ENCODE results near the gene JSRP1.

JSRP1 gene

GRCh38 chr19:2280633-2281264 lies 24.5 kb upstream of the JSRP1 start:
- no peak overlapping the region; a peak in 1 of 22 replicates for H3K27ac ChIP-seq
- no peak for TF ChIP-seq Cebpa-rat (IDR thresholded peaks at IDR 0.05)
- peaks cover 10 to 89% (median 32%) of the 10 kb centered on the region in 11 experiments for H4K20me1 ChIP-seq
- peak overlapping the region in 7 of 11 experiments; percentile 8 to 43 (median 32); a peak in 9 of 22 replicates for H3K9ac ChIP-seq
- 0 out of 22 replicates have a peak, but pooled peaks cover 0 to under 1% (median 0%) of the 10 kb centered on the region in 11 experiments for H3K27me3 ChIP-seq
- peaks cover 38 to 91% (median 83%) of the 10 kb centered on the region in 10 experiments for H3K4me1 ChIP-seq
- no peaks in the 10 kb centered on the region for H3K9me3 ChIP-seq (replicated peaks in 1 of 11)
- peak overlapping the region in 4 of 10 experiments; percentile 32 to 46 (median 34); a peak in 6 of 20 replicates for H3K4me3 ChIP-seq
- peak overlapping the region; percentile 74 to 94 (median 81) for H3K4me2 ChIP-seq
- H3K36me3 ChIP-seq, result peaks cover 6 to 18% (median 15%) of the 10 kb centered on the region in 11 experiments

DNA sequence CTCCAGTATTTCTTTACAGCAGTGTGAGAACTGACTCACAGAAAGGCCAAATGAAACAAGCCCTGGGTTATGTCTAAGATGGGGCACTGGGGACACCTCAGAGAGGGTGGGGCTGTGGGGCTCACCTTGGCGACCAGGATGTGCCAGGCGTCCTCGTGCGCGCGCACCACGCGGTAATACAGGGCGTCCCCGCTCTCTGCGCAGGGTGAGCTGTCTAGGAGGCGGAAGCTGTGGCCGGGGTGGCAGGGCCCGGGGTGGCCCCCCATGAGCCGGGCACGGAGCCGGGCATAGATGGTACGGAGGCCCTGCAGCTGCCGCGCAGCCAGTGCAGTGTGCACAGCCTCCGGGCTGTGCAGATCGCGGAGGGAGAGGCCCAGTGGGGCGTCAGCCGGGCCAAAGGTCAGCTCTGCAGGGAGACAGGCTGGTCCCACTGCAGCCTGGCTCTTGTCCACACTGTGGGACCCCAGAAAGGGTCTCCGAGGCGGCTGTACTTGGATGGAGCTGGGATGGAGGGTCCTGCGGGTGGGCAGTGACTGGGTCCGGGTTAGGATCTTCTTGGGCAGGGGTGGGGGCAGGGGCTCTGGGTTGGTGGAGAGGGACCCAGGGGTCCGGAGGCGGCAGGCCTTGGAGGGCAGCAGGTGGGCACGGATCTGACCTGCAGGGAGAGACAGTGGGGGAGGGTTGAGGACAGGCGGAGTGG lies 22.4 kb upstream of the JSRP1 start:
- peaks cover 32 to 97% (median 53%) of the 10 kb centered on the region in 11 experiments for H4K20me1 ChIP-seq
- no peak overlapping the region for H3K4me3 ChIP-seq
- no peak overlapping the region for H3K9ac ChIP-seq
- peaks cover 56 to 95% (median 88%) of the 10 kb centered on the region in 10 experiments for H3K4me1 ChIP-seq
- no peak overlapping the region for H3K27ac ChIP-seq
- H3K9me3 ChIP-seq (replicated peaks in 1 of 11), result no peaks in the 10 kb centered on the region
- H3K27me3 ChIP-seq, result no peaks in the 10 kb centered on the region
- peak overlapping the region in 6 of 11 experiments; percentile 12 to 54 (median 27); a peak in 8 of 22 replicates for H3K4me2 ChIP-seq
- TF ChIP-seq Cebpa-rat (IDR thresholded peaks at IDR 0.05), result no peak
- peaks cover 20 to 32% (median 29%) of the 10 kb centered on the region in 11 experiments for H3K36me3 ChIP-seq

DNA sequence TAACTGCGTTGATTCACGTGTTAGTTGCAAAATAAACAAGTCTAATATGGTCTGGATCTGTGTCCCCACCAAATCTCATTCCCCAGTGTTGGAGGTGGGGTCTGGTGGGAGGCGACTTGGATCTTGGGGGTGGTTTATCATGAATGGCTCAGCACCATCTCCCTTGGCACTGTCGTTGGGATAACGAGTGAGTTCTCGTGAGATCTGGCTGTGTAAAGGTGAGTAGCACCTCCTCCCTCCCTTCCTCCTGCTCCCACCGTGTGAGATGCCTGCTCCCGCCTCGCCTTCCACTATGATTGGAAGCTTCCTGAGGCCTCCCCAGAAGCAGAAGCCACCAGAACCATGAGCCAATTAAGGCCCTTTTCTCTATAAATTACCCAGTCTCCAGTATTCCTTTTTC lies 20.9 kb upstream of the JSRP1 start:
- no peak overlapping the region; a peak in 1 of 22 replicates for H3K27ac ChIP-seq
- H4K20me1 ChIP-seq, result peaks cover 46 to 97% (median 68%) of the 10 kb centered on the region in 11 experiments

DNA sequence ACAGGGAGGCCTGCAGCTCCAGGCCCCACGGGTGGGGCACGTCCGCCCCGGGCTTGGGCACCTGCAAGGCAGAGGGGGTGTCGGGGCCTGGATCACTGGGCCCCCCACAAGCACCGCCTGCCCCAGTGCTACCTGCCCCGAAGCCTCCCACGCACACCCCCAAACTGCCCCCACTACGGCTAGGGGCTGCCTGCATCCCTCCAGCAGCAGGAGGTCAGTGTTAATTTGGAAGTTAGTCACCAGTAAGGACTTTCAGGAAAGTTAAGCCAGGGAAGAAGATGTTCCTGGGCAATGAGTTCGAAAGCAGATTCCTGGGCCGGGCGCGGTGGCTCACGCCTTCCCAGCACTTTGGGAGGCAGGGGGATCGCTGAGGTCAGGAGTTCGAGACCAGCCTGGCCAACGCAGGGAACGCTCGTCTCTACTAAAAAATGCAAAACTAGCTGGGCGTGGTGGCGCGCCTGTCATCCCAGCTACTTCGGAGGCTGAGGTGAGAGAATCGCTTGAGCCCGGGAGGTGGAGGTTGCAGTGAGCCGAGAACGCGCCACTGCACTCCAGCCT lies 20.3 kb upstream of the JSRP1 start:
- Histone ChIP-seq H3K36me3 (peaks cover 39 to 52% (median 48%) of the 10 kb centered on the region in 11 experiments), H3K27me3 (no peaks in the 10 kb centered on the region), H3K27ac (no peak overlapping the region)

More for the DNA sequence above, 20.9 kb upstream of the JSRP1 start:
- H3K4me2 ChIP-seq, result peak overlapping the region in 9 of 11 experiments; percentile 9 to 100 (median 39); a peak in 16 of 22 replicates
- no peak overlapping the region for H3K4me3 ChIP-seq
- no peaks in the 10 kb centered on the region for H3K27me3 ChIP-seq
- H3K4me1 ChIP-seq, result peaks cover 56 to 94% (median 87%) of the 10 kb centered on the region in 10 experiments
- no peak for TF ChIP-seq Cebpa-rat (IDR thresholded peaks at IDR 0.05)
- no peak overlapping the region; a peak in 1 of 22 replicates for H3K9ac ChIP-seq
- H3K9me3 ChIP-seq (replicated peaks in 1 of 11), result no peaks in the 10 kb centered on the region
- H3K36me3 ChIP-seq, result peaks cover 33 to 46% (median 42%) of the 10 kb centered on the region in 11 experiments

GRCh38 chr19:2275588-2276428 lies 19.6 kb upstream of the JSRP1 start:
- Histone ChIP-seq H3K27ac (peak overlapping the region in 5 of 11 experiments; percentile 4 to 47 (median 19); a peak in 6 of 22 replicates), H3K36me3 (peaks cover 45 to 57% (median 54%) of the 10 kb centered on the region in 11 experiments)

More for the DNA sequence above, 20.3 kb upstream of the JSRP1 start:
- Histone ChIP-seq H3K4me2 (peak overlapping the region in 10 of 11 experiments; percentile 3 to 100 (median 44); a peak in 14 of 22 replicates), H4K20me1 (peaks cover 53 to 97% (median 74%) of the 10 kb centered on the region in 11 experiments), H3K9me3 (replicated peaks in 1 of 11) (no peaks in the 10 kb centered on the region), H3K4me3 (no peak overlapping the region), H3K9ac (peak overlapping the region in 1 of 11 experiments; percentile 17; a peak in 1 of 22 replicates), H3K4me1 (peaks cover 55 to 94% (median 87%) of the 10 kb centered on the region in 10 experiments)
- TF ChIP-seq Cebpa-rat (IDR thresholded peaks at IDR 0.05), result no peak

GRCh38 chr19:2274931-2275535 lies 18.8 kb upstream of the JSRP1 start:
- peak overlapping the region in 5 of 11 experiments; percentile 18 to 100 (median 26); a peak in 6 of 22 replicates for H3K27ac ChIP-seq
- H3K36me3 ChIP-seq, result peaks cover 45 to 62% (median 56%) of the 10 kb centered on the region in 11 experiments
- peaks cover 45 to 84% (median 77%) of the 10 kb centered on the region in 10 experiments for H3K4me1 ChIP-seq
- no peak for TF ChIP-seq Cebpa-rat (IDR thresholded peaks at IDR 0.05)
- H3K9ac ChIP-seq, result peak overlapping the region in 4 of 11 experiments; percentile 22 to 46 (median 32); a peak in 3 of 22 replicates
- H3K27me3 ChIP-seq, result no peaks in the 10 kb centered on the region
- peaks cover 65 to 100% (median 83%) of the 10 kb centered on the region in 11 experiments for H4K20me1 ChIP-seq
- no peaks in the 10 kb centered on the region; a peak in 1 of 22 replicates for H3K9me3 ChIP-seq (replicated peaks in 1 of 11)
- H3K4me2 ChIP-seq, result peak overlapping the region; percentile 27 to 100 (median 72)
- H3K4me3 ChIP-seq, result no peak overlapping the region

More at GRCh38 chr19:2275588-2276428, 19.6 kb upstream of the JSRP1 start:
- no peaks in the 10 kb centered on the region for H3K27me3 ChIP-seq
- H3K4me1 ChIP-seq, result peaks cover 52 to 92% (median 84%) of the 10 kb centered on the region in 10 experiments
- H3K9ac ChIP-seq, result peak overlapping the region in 4 of 11 experiments; percentile 17 to 46 (median 30); a peak in 3 of 22 replicates
- H3K9me3 ChIP-seq (replicated peaks in 1 of 11), result no peaks in the 10 kb centered on the region
- peak overlapping the region; percentile 34 to 100 (median 72); a peak in 21 of 22 replicates for H3K4me2 ChIP-seq
- no peak overlapping the region for H3K4me3 ChIP-seq
- H4K20me1 ChIP-seq, result peaks cover 59 to 100% (median 81%) of the 10 kb centered on the region in 11 experiments
- no peak for TF ChIP-seq Cebpa-rat (IDR thresholded peaks at IDR 0.05)

GRCh38 chr19:2274185-2274711 lies 18.0 kb upstream of the JSRP1 start:
- H3K27ac ChIP-seq, result peak overlapping the region in 10 of 11 experiments; percentile 11 to 100 (median 93); a peak in 18 of 22 replicates

More at GRCh38 chr19:2274185-2274711, 18.0 kb upstream of the JSRP1 start:
- H3K9ac ChIP-seq, result peak overlapping the region; percentile 27 to 100 (median 96); a peak in 18 of 22 replicates
- peaks cover 43 to 76% (median 73%) of the 10 kb centered on the region in 10 experiments for H3K4me1 ChIP-seq
- peaks cover 45 to 62% (median 56%) of the 10 kb centered on the region in 11 experiments for H3K36me3 ChIP-seq
- H3K4me3 ChIP-seq, result peak overlapping the region in 8 of 10 experiments; percentile 16 to 100 (median 100); a peak in 13 of 20 replicates
- peak overlapping the region; percentile 93 to 100 (median 100) for H3K4me2 ChIP-seq
- no peaks in the 10 kb centered on the region for H3K27me3 ChIP-seq
- no peak for TF ChIP-seq Cebpa-rat (IDR thresholded peaks at IDR 0.05)
- H4K20me1 ChIP-seq, result peaks cover 72 to 99% (median 89%) of the 10 kb centered on the region in 11 experiments
- no peaks in the 10 kb centered on the region; a peak in 1 of 22 replicates for H3K9me3 ChIP-seq (replicated peaks in 1 of 11)
